Neuron (in vitro differentiated cells): ENCODE results near the gene NLGN3.
"Not testable (repeated sequence)": the region's sequence is repeated elsewhere in the genome, so short reads cannot be mapped to it uniquely, and the experiment has no call there.

ENCODE experiments used
- H2AFZ ChIP-seq: one replicate; pipeline ENCODE4 v1.6.1; 2013; ENCODE audit warnings: low read depth, mild to moderate bottlenecking, inconsistent platforms, low read length, moderate library complexity
- H3K27me3 ChIP-seq: one replicate; pipeline ENCODE4 v1.6.1; 2013; ENCODE audit warnings: low read length; ENCODE audit not compliant: insufficient read depth
- H3K36me3 ChIP-seq: one replicate; pipeline ENCODE4 v1.6.1; 2013; ENCODE audit warnings: low read length; ENCODE audit not compliant: insufficient read depth
- H3K4me1 ChIP-seq: one replicate; pipeline ENCODE4 v1.6.1; 2013; ENCODE audit warnings: low read length; ENCODE audit not compliant: insufficient read depth
- H3K4me3 ChIP-seq: 2 replicates; pipeline ENCODE4 v1.5.1; 2013; ENCODE audit warnings: mild to moderate bottlenecking, low read length, moderate library complexity
- H3K9me3 ChIP-seq: one replicate; pipeline ENCODE4 v1.6.1; 2013; ENCODE audit warnings: low read length

Gene NLGN3

GRCh38 chrX:71167031-71167781 lies 22.6 kb downstream of the NLGN3 start:
- no peaks in the 10 kb centered on the region for H3K36me3 ChIP-seq
- peaks cover 7% of the 10 kb centered on the region for H3K4me1 ChIP-seq
- no peaks in the 10 kb centered on the region for H3K9me3 ChIP-seq
- no peak overlapping the region for H2AFZ ChIP-seq
- no peak overlapping the region for H3K4me3 ChIP-seq
- H3K27me3 ChIP-seq, result no peaks in the 10 kb centered on the region

- no peak overlapping the region for H2AFZ ChIP-seq
- H3K9me3 ChIP-seq, result no peaks in the 10 kb centered on the region
- H3K36me3 ChIP-seq, result no peaks in the 10 kb centered on the region
- no peaks in the 10 kb centered on the region for H3K27me3 ChIP-seq
- H3K4me1 ChIP-seq, result peaks cover 3% of the 10 kb centered on the region
- no peak overlapping the region for H3K4me3 ChIP-seq
Measured at GRCh38 chrX:71168134-71168533, 23.5 kb downstream of the NLGN3 start.

GRCh38 chrX:71169586-71169985 lies 24.9 kb downstream of the NLGN3 start:
- Histone ChIP-seq H3K4me3 (no peak overlapping the region), H3K9me3 (no peaks in the 10 kb centered on the region)

GRCh38 chrX:71170660-71171059 lies 26.0 kb downstream of the NLGN3 start:
- no peaks in the 10 kb centered on the region for H3K36me3 ChIP-seq
- H3K4me3 ChIP-seq, result no peak overlapping the region
- no peaks in the 10 kb centered on the region for H3K27me3 ChIP-seq
- peaks cover 3% of the 10 kb centered on the region for H3K4me1 ChIP-seq
- H3K9me3 ChIP-seq, result no peaks in the 10 kb centered on the region
- H2AFZ ChIP-seq, result no peak overlapping the region

More at GRCh38 chrX:71169586-71169985, 24.9 kb downstream of the NLGN3 start:
- no peaks in the 10 kb centered on the region for H3K27me3 ChIP-seq
- H2AFZ ChIP-seq, result no peak overlapping the region
- no peaks in the 10 kb centered on the region for H3K36me3 ChIP-seq
- peaks cover 3% of the 10 kb centered on the region for H3K4me1 ChIP-seq

GRCh38 chrX:71171110-71171801 lies 26.6 kb downstream of the NLGN3 start:
- H3K27me3 ChIP-seq, result no peaks in the 10 kb centered on the region
- no peaks in the 10 kb centered on the region for H3K9me3 ChIP-seq
- H3K4me1 ChIP-seq, result peaks cover 3% of the 10 kb centered on the region
- H3K4me3 ChIP-seq, result no peak overlapping the region
- H2AFZ ChIP-seq, result no peak overlapping the region
- no peaks in the 10 kb centered on the region for H3K36me3 ChIP-seq

- no peaks in the 10 kb centered on the region for H3K9me3 ChIP-seq
- H3K4me1 ChIP-seq, result peaks cover 3% of the 10 kb centered on the region
- no peaks in the 10 kb centered on the region for H3K27me3 ChIP-seq
Measured at GRCh38 chrX:71173440-71173839, 28.8 kb downstream of the NLGN3 start.

GRCh38 chrX:71174795-71175194 lies 30.2 kb downstream of the NLGN3 start:
- H3K4me1 ChIP-seq, result peaks cover 3% of the 10 kb centered on the region
- no peak overlapping the region for H2AFZ ChIP-seq
- no peaks in the 10 kb centered on the region for H3K9me3 ChIP-seq
- no peak overlapping the region for H3K4me3 ChIP-seq
- H3K27me3 ChIP-seq, result no peaks in the 10 kb centered on the region
- no peaks in the 10 kb centered on the region for H3K36me3 ChIP-seq

More at GRCh38 chrX:71173440-71173839, 28.8 kb downstream of the NLGN3 start:
- no peak overlapping the region for H3K4me3 ChIP-seq
- no peak overlapping the region for H2AFZ ChIP-seq
- H3K36me3 ChIP-seq, result no peaks in the 10 kb centered on the region

GRCh38 chrX:71175531-71175930 lies 30.9 kb downstream of the NLGN3 start:
- Histone ChIP-seq H3K4me1 (peaks cover 3% of the 10 kb centered on the region), H2AFZ (no peak overlapping the region), H3K4me3 (no peak overlapping the region), H3K9me3 (no peaks in the 10 kb centered on the region), H3K36me3 (no peaks in the 10 kb centered on the region), H3K27me3 (no peaks in the 10 kb centered on the region)

- Histone ChIP-seq H3K9me3 (no peaks in the 10 kb centered on the region), H3K36me3 (no peaks in the 10 kb centered on the region), H2AFZ (no peak overlapping the region), H3K4me3 (no peak overlapping the region), H3K27me3 (no peaks in the 10 kb centered on the region), H3K4me1 (peaks cover 3% of the 10 kb centered on the region)
Measured at GRCh38 chrX:71177327-71177726, 32.7 kb downstream of the NLGN3 start.

GRCh38 chrX:71178908-71179307 lies 34.3 kb downstream of the NLGN3 start:
- H3K27me3 ChIP-seq, result no peaks in the 10 kb centered on the region
- no peak overlapping the region for H3K4me3 ChIP-seq

GRCh38 chrX:71180579-71181265 lies 36.1 kb downstream of the NLGN3 start:
- H3K9me3 ChIP-seq, H2AFZ ChIP-seq, H3K4me3 ChIP-seq, H3K27me3 ChIP-seq, H3K36me3 ChIP-seq: not testable (repeated sequence)
- H3K4me1 ChIP-seq, result peaks cover 16% of the 10 kb centered on the region

More at GRCh38 chrX:71178908-71179307, 34.3 kb downstream of the NLGN3 start:
- H3K36me3 ChIP-seq, result no peaks in the 10 kb centered on the region
- no peaks in the 10 kb centered on the region for H3K9me3 ChIP-seq
- H2AFZ ChIP-seq, result no peak overlapping the region
- peaks cover 12% of the 10 kb centered on the region for H3K4me1 ChIP-seq

GRCh38 chrX:71181558-71181909 lies 36.9 kb downstream of the NLGN3 start:
- Histone ChIP-seq H3K36me3 (no peaks in the 10 kb centered on the region), H3K4me3 (peak overlapping the region; percentile 60), H3K27me3 (no peaks in the 10 kb centered on the region), H2AFZ (no peak overlapping the region), H3K4me1 (peaks cover 16% of the 10 kb centered on the region), H3K9me3 (no peaks in the 10 kb centered on the region)
